Inflammatory macrophage (primary cell): Measurements from ENCODE around the gene HIGD1C.
"Not testable (repeated sequence)": the region's sequence is repeated elsewhere in the genome, so short reads cannot be mapped to it uniquely, and the experiment has no call there.

Experiments
- DNase-seq, 2 donors: peaks; one replicate each; pipeline ENCODE4 v3.0.0-alpha.2; 2020 to 2022
- total RNA-seq, 18 experiments: gene quantifications; one replicate each; lab custom pipeline; 2026; ENCODE audit warnings: mixed read lengths in 6 of 18, inconsistent platforms in 2 of 18; lab: John Stamatoyannopoulos, UW

Gene HIGD1C
- total RNA-seq: 0 reads per million in 18 experiments

GRCh38 chr12:50952510-50952909 is at the start of gene HIGD1C:
TSS of gene HIGD1C (plus strand) at chr12:50952544. CDS start at chr12:50953999, 1,455 bp downstream.
- no peak for DNase-seq

GRCh38 chr12:50908479-50908878 is 43.9 kb upstream of the HIGD1C start:
- not testable (repeated sequence) for DNase-seq

GRCh38 chr12:50912361-50912760 is 40.0 kb upstream of the HIGD1C start:
- not testable (repeated sequence) for DNase-seq

- no peak for DNase-seq
These were observed 39.1 kb upstream of the HIGD1C start for GRCh38 chr12:50913224-50913623.

- no peak for DNase-seq
These were observed 37.4 kb upstream of the HIGD1C start for GRCh38 chr12:50914872-50915484.

- DNase-seq: no peak
These were observed 36.1 kb upstream of the HIGD1C start for GRCh38 chr12:50916292-50916691.

- no peak for DNase-seq
These were observed 33.6 kb upstream of the HIGD1C start for GRCh38 chr12:50918584-50919316.

GRCh38 chr12:50922820-50923219 is 29.5 kb upstream of the HIGD1C start:
- DNase-seq: peak; percentile 31 to 42

GRCh38 chr12:50923361-50924130 is 28.8 kb upstream of the HIGD1C start:
- peak; percentile 35 to 51 for DNase-seq

- no peak for DNase-seq
These were observed 28.3 kb upstream of the HIGD1C start for GRCh38 chr12:50924131-50924438.

- DNase-seq: peak; percentile 87 to 95
These were observed 27.7 kb upstream of the HIGD1C start for GRCh38 chr12:50924439-50925341.

- no peak for DNase-seq
These were observed 27.0 kb upstream of the HIGD1C start for GRCh38 chr12:50925342-50925651.

- no peak for DNase-seq
These were observed 26.4 kb upstream of the HIGD1C start for GRCh38 chr12:50925920-50926319.

GRCh38 chr12:50926415-50926814 is 25.9 kb upstream of the HIGD1C start:
- DNase-seq: no peak

- not testable (repeated sequence) for DNase-seq
These were observed 25.4 kb upstream of the HIGD1C start for GRCh38 chr12:50926932-50927331.

GRCh38 chr12:50927356-50927755 is 25.0 kb upstream of the HIGD1C start:
- no peak for DNase-seq

GRCh38 chr12:50927766-50928224 is 24.5 kb upstream of the HIGD1C start:
- DNase-seq: no peak

- peak in 1 of 2 donors; percentile 11 for DNase-seq
These were observed 24.0 kb upstream of the HIGD1C start for GRCh38 chr12:50928392-50928791.

GRCh38 chr12:50929831-50930230 is 22.5 kb upstream of the HIGD1C start:
- no peak for DNase-seq

GRCh38 chr12:50930477-50930876 is 21.9 kb upstream of the HIGD1C start:
- not testable (repeated sequence) for DNase-seq

- DNase-seq: no peak
These were observed 19.5 kb upstream of the HIGD1C start for GRCh38 chr12:50932787-50933280.

GRCh38 chr12:50933459-50934124 is 18.8 kb upstream of the HIGD1C start:
- DNase-seq: peak in 1 of 2 donors; percentile 38
